HepG2 (cell line): Measurements from ENCODE around the gene TCEANC. TPM values are rescaled to one million over a fixed set of nuclear protein-coding genes. Genes with fewer than 3 reads are reported as not detected.
A peak's percentile ranks its signal among the peaks of the same experiment; 100 is the strongest.

ENCODE experiments used
- ATAC-seq: fragments of 200-7000 bp; cut with Tn5 transposase; 3 replicates; pipeline ENCODE4 v1.9.1; 2020; ENCODE audit warnings: mild to moderate bottlenecking, moderate library complexity
- BruUV-seq: library from RNA; stranded (reverse); fragments of 400-500 nt; replicated peaks from 2 replicates; lab custom pipeline; 2021; lab: Mats Ljungman, UMichigan
- CTCF ChIA-PET: fragments of 300-600 bp; formaldehyde crosslinking; extraction: SDS; loops from one replicate; lab custom pipeline; 2021; ENCODE audit warnings: low total read pairs, inconsistent platforms, low intra/inter-chr PET ratio; lab: Yijun Ruan, JAX
- POLR2A ChIA-PET: fragments of 350-600 bp; sonication (Branson Sonifier 250); formaldehyde crosslinking; loops from one replicate; lab custom pipeline; 2020; ENCODE audit warnings: antibody characterized with exemption, inconsistent platforms; lab: Yijun Ruan, JAX
- DNase-seq: peaks from one replicate; pipeline ENCODE4 v3.0.0-alpha.2; 2015; ENCODE audit warnings: low spot score
- FAIRE-seq: peaks from 3 replicates; lab custom pipeline; 2011; peaks lifted over from hg19 to GRCh38; lab: Jason Lieb, UNC
- H2AFZ ChIP-seq: one replicate; pipeline ENCODE4 v1.6.1; 2011; ENCODE audit warnings: low read length, inconsistent platforms
- H3K27ac ChIP-seq: fragments of 300-600 bp; 3 replicates; pipeline ENCODE4 v1.8.0; 2011; ENCODE audit warnings: mixed run types, mild to moderate bottlenecking, mixed read lengths, low read length, inconsistent platforms; ENCODE audit not compliant: insufficient read depth; ENCODE audit errors: extremely low read length
- H3K27me3 ChIP-seq, 2 experiments: fragments of 200-600 bp in 1 of 2; 2 replicates in 1 of 2; 3 replicates in 1 of 2; pipeline versions ENCODE4 v1.6.0 to v1.8.0; 2011; ENCODE audit warnings: low read length in 2 of 2, mild to moderate bottlenecking in 2 of 2, moderate library complexity in 2 of 2, inconsistent platforms in 1 of 2; ENCODE audit not compliant: insufficient read depth in 2 of 2, control insufficient read depth in 1 of 2
- H3K36me3 ChIP-seq, 2 experiments: fragments of 200-600 bp in 1 of 2; replicated peaks in 1 of 2; 2 replicates in 1 of 2; 3 replicates in 1 of 2; pipeline versions ENCODE4 v1.5.1 to v1.8.0; 2011; ENCODE audit warnings: low read length in 2 of 2, inconsistent platforms in 1 of 2; ENCODE audit not compliant: insufficient read depth in 2 of 2, control insufficient read depth in 1 of 2
- H3K4me1 ChIP-seq: 2 replicates; pipeline ENCODE4 v1.5.1; 2012; ENCODE audit warnings: low read length, inconsistent platforms; ENCODE audit not compliant: insufficient read depth
- H3K4me2 ChIP-seq: 2 replicates; pipeline ENCODE4 v1.6.0; 2011; ENCODE audit warnings: low read depth, low read length, inconsistent platforms
- H3K4me3 ChIP-seq, 3 experiments: fragments of 200-600 bp in 1 of 3; sonication (generic), shearing (Covaris generic) in 1 of 3; replicated peaks in 1 of 3; 2 replicates each; pipeline ENCODE4 v1.5.1; 2011 to 2016; ENCODE audit warnings: low read length in 3 of 3, inconsistent platforms in 2 of 3, low read depth in 2 of 3, mild to moderate bottlenecking in 2 of 3, control low read depth in 1 of 3, mixed read lengths in 1 of 3; ENCODE audit not compliant: insufficient read depth in 1 of 3
- H3K79me2 ChIP-seq: one replicate; pipeline ENCODE4 v1.6.1; 2011; ENCODE audit warnings: low read length, inconsistent platforms; ENCODE audit not compliant: insufficient read depth
- H3K9ac ChIP-seq: 2 replicates; pipeline ENCODE4 v1.6.0; 2011; ENCODE audit warnings: mild to moderate bottlenecking, low read depth, low read length, inconsistent platforms; ENCODE audit not compliant: insufficient read depth
- H3K9me3 ChIP-seq: 2 replicates; pipeline ENCODE4 v1.5.1; 2012; ENCODE audit warnings: mild to moderate bottlenecking, low read length
- H4K20me1 ChIP-seq: 2 replicates; pipeline ENCODE4 v1.6.0; 2011; ENCODE audit warnings: inconsistent platforms, mild to moderate bottlenecking, low read length, moderate library complexity; ENCODE audit not compliant: insufficient read depth
- EED ChIP-seq: sonication (generic); formaldehyde crosslinking; IDR thresholded peaks from 2 replicates; pipeline ENCODE4 v1.5.0; 2020; ENCODE audit warnings: mild to moderate bottlenecking, missing genetic modification reagents
- ERF ChIP-seq: IDR thresholded peaks from 2 replicates; pipeline ENCODE4 v1.6.1; 2018; ENCODE audit warnings: missing biosample characterization, missing genetic modification reagents
- HOXA3 ChIP-seq: sonication (generic); formaldehyde crosslinking; IDR thresholded peaks from 2 replicates; pipeline ENCODE4 v1.5.0; 2020; ENCODE audit warnings: missing genetic modification reagents
- HOXD1 ChIP-seq: sonication (generic); formaldehyde crosslinking; IDR thresholded peaks from 2 replicates; pipeline ENCODE4 v1.5.0; 2020; ENCODE audit warnings: missing genetic modification reagents
- KAT2B ChIP-seq: fragments of 150-350 bp; IDR thresholded peaks from 2 replicates; pipeline ENCODE4 v1.6.1; 2014; ENCODE audit warnings: low read depth, low read length, borderline replicate concordance
- MYPOP ChIP-seq: sonication (generic); formaldehyde crosslinking; IDR thresholded peaks from 2 replicates; pipeline ENCODE4 v1.8.1; 2023; ENCODE audit warnings: mild to moderate bottlenecking, moderate library complexity, missing genetic modification reagents
- PLSCR1 ChIP-seq: sonication (generic); formaldehyde crosslinking; IDR thresholded peaks from 2 replicates; pipeline ENCODE4 v1.5.0; 2020; ENCODE audit warnings: missing genetic modification reagents, mild to moderate bottlenecking, borderline replicate concordance
- PTBP1 ChIP-seq: fragments of 200-400 bp; formaldehyde crosslinking; IDR thresholded peaks from 2 replicates; pipeline ENCODE4 v1.6.1; 2018; ENCODE audit warnings: low read length, low read depth; ENCODE audit not compliant: poor library complexity, severe bottlenecking
- TFDP2 ChIP-seq: sonication (generic); formaldehyde crosslinking; IDR thresholded peaks from 2 replicates; pipeline ENCODE4 v1.4.0; 2020; ENCODE audit warnings: missing genetic modification reagents
- ZBTB44 ChIP-seq: sonication (generic); formaldehyde crosslinking; IDR thresholded peaks from 2 replicates; pipeline ENCODE4 v1.4.0; 2020; ENCODE audit warnings: missing genetic modification reagents
- ZFAT ChIP-seq: sonication (generic); formaldehyde crosslinking; conservative IDR thresholded peaks from 2 replicates; pipeline ENCODE4 v1.8.1; 2023; ENCODE audit warnings: missing genetic modification reagents, inconsistent platforms
- ZFP1 ChIP-seq: IDR thresholded peaks from 2 replicates; pipeline ENCODE4 v1.6.1; 2016
- ZFP82 ChIP-seq: sonication (generic); formaldehyde crosslinking; IDR thresholded peaks from 2 replicates; pipeline ENCODE4 v1.5.1; 2020; ENCODE audit warnings: mild to moderate bottlenecking, missing genetic modification reagents, borderline replicate concordance
- ZNF143 ChIP-seq: sonication (generic); formaldehyde crosslinking; IDR thresholded peaks from 2 replicates; pipeline ENCODE4 v1.4.0; 2020; ENCODE audit warnings: missing genetic modification reagents
- ZNF30 ChIP-seq: sonication (generic); formaldehyde crosslinking; IDR thresholded peaks from 2 replicates; pipeline ENCODE4 v1.5.0; 2020; ENCODE audit warnings: mild to moderate bottlenecking, missing genetic modification reagents
- ZNF430 ChIP-seq: sonication (generic); formaldehyde crosslinking; IDR thresholded peaks from 2 replicates; pipeline ENCODE4 v1.9.0; 2021; ENCODE audit warnings: mild to moderate bottlenecking, missing genetic modification reagents
- ZNF451 ChIP-seq: sonication (generic); formaldehyde crosslinking; IDR thresholded peaks from 2 replicates; pipeline ENCODE4 v1.5.0; 2020; ENCODE audit warnings: mild to moderate bottlenecking, missing genetic modification reagents
- ZNF543 ChIP-seq: sonication (generic); formaldehyde crosslinking; IDR thresholded peaks from 2 replicates; pipeline ENCODE4 v1.4.0; 2020; ENCODE audit warnings: mild to moderate bottlenecking, missing genetic modification reagents
- ZNF577 ChIP-seq: sonication (generic); formaldehyde crosslinking; IDR thresholded peaks from 2 replicates; pipeline ENCODE4 v1.4.0; 2020; ENCODE audit warnings: mild to moderate bottlenecking, low read depth, missing genetic modification reagents, borderline replicate concordance
- ZNF749 ChIP-seq: sonication (generic); formaldehyde crosslinking; IDR thresholded peaks from 2 replicates; pipeline ENCODE4 v1.8.0; 2022; ENCODE audit warnings: mild to moderate bottlenecking, missing genetic modification reagents, moderate library complexity, borderline replicate concordance
- ZSCAN9 ChIP-seq: IDR thresholded peaks from 2 replicates; pipeline ENCODE4 v1.6.1; 2016; ENCODE audit warnings: borderline replicate concordance
- WGBS: methylation state at CpG from one replicate; pipeline ENCODE4 v1.1.6; 2017; ENCODE audit warnings: low lambda C conversion rate; 5-methylcytosine and 5-hydroxymethylcytosine counted together
- in situ Hi-C: cut with HindIII; loops from 2 replicates; pipeline ENCODE4 v1.10.0; 2017; ENCODE audit warnings: low pct_unique_long_range_greater_than_20kb; ENCODE audit not compliant: extremely low pct_ligation_motif_present
- intact Hi-C: fragments of 100-400 bp; cut with micrococcal nuclease; formaldehyde crosslinking; loops from one replicate; pipeline ENCODE4 v1.10.0; 2022; ENCODE audit not compliant: unreplicated experiment
- polyA plus RNA-seq, 8 experiments: library from polyadenylated mRNA; depleted of rRNA in 3 of 8; stranded (reverse) in 7 of 8; unstranded in 1 of 8; fragments of >200 nt; fragmentation: Illumina TruSeq in 4 of 8; extraction: Trizol in 4 of 8; gene quantifications; 2 replicates each; pipeline versions ENCODE4 v1.2.1 to v1.2.3, GENCODE V29; 2011 to 2016; ENCODE audit warnings: low read depth in 4 of 8, missing spikeins in 1 of 8, mixed read lengths in 1 of 8; ENCODE audit not compliant: insufficient read depth in 1 of 8
- total RNA-seq, 5 experiments: library from RNA; depleted of rRNA; stranded (reverse); fragments of >200 nt; fragmentation: Illumina TruSeq; extraction: Trizol; gene quantifications; 2 replicates each; pipeline ENCODE4 v1.2.3, GENCODE V29; 2016; ENCODE audit warnings: low read depth in 1 of 5

Gene TCEANC
- total and polyA plus RNA-seq, 2 of the 13 experiments (the other 11 are each of a cell fraction or from before 2014, with no cell fraction given): 0.51 to 0.97 TPM

GRCh38 chrX:13689741-13690211 is 36.8 kb downstream of the TCEANC start (continued):
- TF ChIP-seq ZNF577 (CRISPR knock-in tag): no peak
- TF ChIP-seq PTBP1: no peak
- TF ChIP-seq PLSCR1 (CRISPR knock-in tag): no peak
- TF ChIP-seq, all 625 proteins: peak for 0

GRCh38 chrX:13690836-13691235 is 37.9 kb downstream of the TCEANC start:
- Histone ChIP-seq H3K4me3 (peak overlapping the region; percentile 68 to 88 (median 80); a peak in 4 of 6 replicates), H3K79me2 (peaks cover 59% of the 10 kb centered on the region), H4K20me1 (0 out of 2 replicates have a peak, but pooled peaks cover 3% of the 10 kb centered on the region), H2AFZ (no peak overlapping the region), H3K27ac (no peak overlapping the region), H3K9ac (no peak overlapping the region), H3K4me2 (peak overlapping the region; percentile 77), H3K27me3 (no peaks in the 10 kb centered on the region), H3K9me3 (no peaks in the 10 kb centered on the region), H3K4me1 (peaks cover 43% of the 10 kb centered on the region), H3K36me3 (no peaks in the 10 kb centered on the region)
- no TSS peak for BruUV-seq
- ChIA-PET CTCF (no interaction called here), POLR2A (interaction anchor here (1.2 to 1.6 kb wide), 2 partner anchors 44 to 339 kb away, joined by 3 to 4 read pairs; partner anchors contain the start of genes GEMIN8, OFD1 and TRAPPC2)
- no peak for FAIRE-seq
- DNase-seq: no peak
- no peak for ATAC-seq
- intact Hi-C loops (no loop called here), in situ Hi-C loops (no loop called here)
- WGBS: 76% methylated on average over 3 of the region's 3 CpGs
- TF ChIP-seq KAT2B (no peak), ZNF30 (CRISPR knock-in tag) (no peak), MYPOP (no peak), ERF (CRISPR knock-in tag) (no peak), ZNF143 (CRISPR knock-in tag) (no peak), HOXD1 (CRISPR knock-in tag) (no peak), ZFP82 (CRISPR knock-in tag) (no peak), EED (CRISPR knock-in tag) (no peak), ZBTB44 (CRISPR knock-in tag) (no peak), ZNF451 (CRISPR knock-in tag) (no peak), ZFAT (CRISPR knock-in tag) (no peak), ZNF430 (CRISPR knock-in tag) (no peak), ZSCAN9 (CRISPR knock-in tag) (no peak), ZNF543 (no peak), TFDP2 (no peak), ZFP1 (no peak), ZNF749 (no peak), HOXA3 (CRISPR knock-in tag) (no peak)
